ENCODE data around the gene CNPY2. TPM values are rescaled to one million over a fixed set of nuclear protein-coding genes. Genes with fewer than 3 reads are reported as not detected.

The CNPY2 gene
- polyA plus RNA-seq, 2 of the 4 experiments (the other 2 are of a cell fraction): 158 to 218 TPM

DNA sequence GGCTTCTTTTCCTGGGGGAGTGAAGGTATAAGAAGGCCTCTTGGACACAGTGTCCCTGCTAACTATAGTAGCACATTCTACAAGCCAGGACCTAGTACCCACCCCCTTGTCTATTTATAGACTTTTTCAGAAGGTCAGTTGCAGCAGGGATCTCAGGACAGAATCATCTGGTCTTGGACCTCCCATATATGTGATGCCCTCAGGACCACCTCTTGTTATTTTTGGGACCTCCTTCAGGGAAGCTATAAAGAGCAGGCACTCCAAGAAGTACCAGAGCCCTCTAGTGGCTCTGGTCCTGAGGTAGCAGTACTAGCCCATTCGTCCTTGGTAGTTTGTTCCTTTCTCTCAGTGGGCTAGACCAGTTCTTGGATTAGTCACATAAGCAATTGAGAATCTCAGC lies 44.8 kb downstream of the CNPY2 start:
- no peak overlapping the region for H3K4me3 ChIP-seq
- H3K4me2 ChIP-seq: no peak overlapping the region
- TF ChIP-seq RAD21 (conservative IDR thresholded peaks at IDR 0.05 in 1 of 2, IDR thresholded peaks at IDR 0.05 in 1 of 2) (peak; percentile 31 to 52; a peak in 3 of 5 replicates), CHD2 (IDR thresholded peaks at IDR 0.05; ENCODE audit: low read length, partially characterized antibody) (no peak), ZNF302 (CRISPR knock-in tag; IDR thresholded peaks at IDR 0.05) (0 out of 2 replicates have a peak, but pooled peaks have one; percentile 30), MAFK (IDR thresholded peaks at IDR 0.05; ENCODE audit: partially characterized antibody) (no peak), SMC3 (IDR thresholded peaks at IDR 0.05) (0 out of 3 replicates have a peak, but pooled peaks have one; percentile 26)
- TF ChIP-seq, protein P1, sequence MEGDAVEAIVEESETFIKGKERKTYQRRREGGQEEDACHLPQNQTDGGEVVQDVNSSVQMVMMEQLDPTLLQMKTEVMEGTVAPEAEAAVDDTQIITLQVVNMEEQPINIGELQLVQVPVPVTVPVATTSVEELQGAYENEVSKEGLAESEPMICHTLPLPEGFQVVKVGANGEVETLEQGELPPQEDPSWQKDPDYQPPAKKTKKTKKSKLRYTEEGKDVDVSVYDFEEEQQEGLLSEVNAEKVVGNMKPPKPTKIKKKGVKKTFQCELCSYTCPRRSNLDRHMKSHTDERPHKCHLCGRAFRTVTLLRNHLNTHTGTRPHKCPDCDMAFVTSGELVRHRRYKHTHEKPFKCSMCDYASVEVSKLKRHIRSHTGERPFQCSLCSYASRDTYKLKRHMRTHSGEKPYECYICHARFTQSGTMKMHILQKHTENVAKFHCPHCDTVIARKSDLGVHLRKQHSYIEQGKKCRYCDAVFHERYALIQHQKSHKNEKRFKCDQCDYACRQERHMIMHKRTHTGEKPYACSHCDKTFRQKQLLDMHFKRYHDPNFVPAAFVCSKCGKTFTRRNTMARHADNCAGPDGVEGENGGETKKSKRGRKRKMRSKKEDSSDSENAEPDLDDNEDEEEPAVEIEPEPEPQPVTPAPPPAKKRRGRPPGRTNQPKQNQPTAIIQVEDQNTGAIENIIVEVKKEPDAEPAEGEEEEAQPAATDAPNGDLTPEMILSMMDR (IDR thresholded peaks at IDR 0.05): peak; percentile 59
- ATAC-seq (peak; percentile 45 to 51; a peak in 4 of 6 replicates), DNase-seq (ENCODE audit: low read depth in 1 of 2, low spot score in 1 of 2) (peak; percentile 48 to 50), FAIRE-seq (no peak)
- H3K4me1 ChIP-seq: peaks cover 10% of the 10 kb centered on the region; the same call in 2 of the 3 replicates
- no peak overlapping the region for H3K27ac ChIP-seq
- no peaks in the 10 kb centered on the region for H3K9me3 ChIP-seq
- WGBS (ENCODE audit: missing lambda C conversion rate): 47% methylated on average over 1 of the region's 1 CpG
- ChIA-PET POLR2A (interaction anchor here (1.3 kb wide), 1 partner anchor 49 kb away, joined by 4 read pairs; the partner anchor contains the start of gene RNF41), CTCF (interaction anchor here (0.7 to 9.8 kb wide), 11 partner anchors 15 to 153 kb away, joined by 3 to 146 read pairs (median 4); partner anchors contain the start of genes ANKRD52, SMARCC2 and ZC3H10)

- no peaks in the 10 kb centered on the region for H3K9me3 ChIP-seq
- H3K4me3 ChIP-seq: peak overlapping the region; percentile 47
- CTCF ChIA-PET: interaction anchor here (0.6 to 9.8 kb wide), 18 partner anchors 9 to 196 kb away, joined by 3 to 146 read pairs (median 6); partner anchors contain the start of genes ANKRD52, PAN2, SMARCC2 and ZC3H10
- peaks cover 13% of the 10 kb centered on the region for H3K4me1 ChIP-seq
- no peak for FAIRE-seq
- H3K27ac ChIP-seq: peak overlapping the region; percentile 77 to 93
- DNase-seq (ENCODE audit: low read depth in 1 of 2, low spot score in 1 of 2): no peak
- 0 out of 2 replicates have a peak, but pooled peaks have one; percentile 49 for TF ChIP-seq ESRRA (IDR thresholded peaks at IDR 0.05; ENCODE audit: borderline replicate concordance, low read length)
- TF ChIP-seq KDM5A (IDR thresholded peaks at IDR 0.05): no peak
- 35% methylated on average over 21 of the region's 21 CpGs for WGBS (ENCODE audit: missing lambda C conversion rate)
- H3K4me2 ChIP-seq: peak overlapping the region; percentile 85
- POLR2A ChIA-PET: interaction anchor here (1.0 to 2.2 kb wide), 7 partner anchors 8 to 210 kb away, joined by 3 to 16 read pairs (median 9); partner anchors contain the start of genes ANKRD52 and RNF41
- ATAC-seq: peak; percentile 6 to 28; a peak in 5 of 6 replicates
Measured at GRCh38 chr12:56267443-56268071, 48.2 kb downstream of the CNPY2 start.

DNA sequence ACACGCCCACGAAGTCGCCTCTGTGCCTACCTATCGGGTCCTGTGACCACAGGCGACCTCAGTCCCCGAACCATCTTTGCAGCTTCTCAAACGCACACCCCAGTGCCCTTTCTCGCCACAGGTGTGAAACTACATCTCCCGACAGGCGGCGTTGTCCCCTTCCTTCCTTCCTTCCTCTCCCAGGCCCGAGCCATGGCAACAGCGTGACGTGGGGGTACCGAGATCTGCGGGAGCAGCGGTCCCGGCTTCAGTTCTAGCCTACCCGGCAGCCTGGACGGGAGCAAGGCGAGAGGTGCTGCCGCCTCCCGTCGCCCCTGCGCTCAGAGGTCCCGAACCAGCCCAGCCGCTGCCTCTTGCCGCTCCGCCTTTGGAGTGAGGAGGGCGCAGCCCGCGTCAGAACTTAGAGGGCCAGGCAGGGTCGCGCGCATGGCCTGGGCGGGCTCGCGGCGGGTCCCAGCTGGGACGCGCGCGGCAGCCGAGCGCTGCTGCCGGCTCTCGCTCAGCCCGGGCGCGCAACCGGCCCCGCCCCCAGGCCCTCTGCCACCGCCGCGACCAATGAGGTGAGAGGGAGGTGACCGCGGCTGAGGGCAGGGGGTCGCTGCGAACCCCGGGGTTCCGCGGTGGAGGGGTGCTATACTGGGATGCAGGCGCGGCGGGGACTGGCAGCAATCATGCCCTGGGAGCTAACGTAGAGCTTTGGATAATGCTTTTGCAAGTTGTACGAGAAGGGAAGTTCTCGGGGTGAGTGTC lies 48.9 kb downstream of the CNPY2 start, which contains the start of gene COQ10A:
COQ10A (plus strand) TSS at position 250 of the 750 bp plus-strand sequence; CDS start at position 427, 177 bp downstream.
- Histone ChIP-seq H3K4me2 (peak within 1 kb of the TSS; percentile 85), H3K4me1 (peaks cover 20% of the 10 kb centered on the region), H3K9me3 (no peaks in the 10 kb centered on the region), H3K4me3 (peak within 1 kb of the TSS; percentile 47), H3K27ac (peak within 1 kb of the TSS; percentile 77 to 93)
- ATAC-seq (peak; percentile 91 to 94), FAIRE-seq (no peak), DNase-seq (ENCODE audit: low read depth in 1 of 2, low spot score in 1 of 2) (peak; percentile 94 to 98)
- CTCF ChIA-PET: interaction anchor here (0.7 to 9.8 kb wide), 26 partner anchors 9 to 197 kb away, joined by 3 to 146 read pairs (median 4); partner anchors contain the start of genes ANKRD52, PAN2, SMARCC2 and ZC3H10
- WGBS (ENCODE audit: missing lambda C conversion rate): 2% methylated on average over 42 of the region's 68 CpGs
- POLR2A ChIA-PET: interaction anchor here (0.6 to 2.2 kb wide), 12 partner anchors 9 to 422 kb away, joined by 3 to 16 read pairs (median 7); partner anchors contain the start of genes ANKRD52, CNPY2, PTGES3 and RNF41
- TF ChIP-seq GATA3 (IDR thresholded peaks at IDR 0.05; ENCODE audit: borderline replicate concordance) (no peak), EHF (CRISPR knock-in tag; IDR thresholded peaks at IDR 0.05) (no peak), HOXB5 (CRISPR knock-in tag; IDR thresholded peaks at IDR 0.05) (peak; percentile 55; the same call in 1 of the 2 replicates), CBX2 (IDR thresholded peaks at IDR 0.05; ENCODE audit: borderline replicate concordance, low read depth) (no peak), HEYL (CRISPR knock-in tag; IDR thresholded peaks at IDR 0.05) (no peak), FOSB (CRISPR knock-in tag; IDR thresholded peaks at IDR 0.05) (no peak), ZNF302 (CRISPR knock-in tag; IDR thresholded peaks at IDR 0.05) (no peak), CHD4 (IDR thresholded peaks at IDR 0.05; ENCODE audit: borderline replicate concordance) (no peak), RARB (CRISPR knock-in tag; IDR thresholded peaks at IDR 0.05) (no peak), CBX8 (IDR thresholded peaks at IDR 0.05) (no peak), RNF2 (IDR thresholded peaks at IDR 0.05; ENCODE audit: borderline replicate concordance, low read depth) (no peak), NR3C1 (IDR thresholded peaks at IDR 0.05) (no peak), ZC3H11A (IDR thresholded peaks at IDR 0.05) (no peak), CEBPB (IDR thresholded peaks at IDR 0.05) (no peak), POLR2AphosphoS2 (conservative IDR thresholded peaks at IDR 0.05; ENCODE audit: low read length) (no peak), FOSL2 (IDR thresholded peaks at IDR 0.05) (no peak), FOSL2 (CRISPR knock-in tag; IDR thresholded peaks at IDR 0.05) (no peak), PHF8 (IDR thresholded peaks at IDR 0.05; ENCODE audit: borderline replicate concordance, low read depth) (peak; percentile 95), RAD21 (conservative IDR thresholded peaks at IDR 0.05 in 1 of 2, IDR thresholded peaks at IDR 0.05 in 1 of 2) (peak; percentile 36 to 42; a peak in 3 of 5 replicates)
- TF ChIP-seq, protein P2, sequence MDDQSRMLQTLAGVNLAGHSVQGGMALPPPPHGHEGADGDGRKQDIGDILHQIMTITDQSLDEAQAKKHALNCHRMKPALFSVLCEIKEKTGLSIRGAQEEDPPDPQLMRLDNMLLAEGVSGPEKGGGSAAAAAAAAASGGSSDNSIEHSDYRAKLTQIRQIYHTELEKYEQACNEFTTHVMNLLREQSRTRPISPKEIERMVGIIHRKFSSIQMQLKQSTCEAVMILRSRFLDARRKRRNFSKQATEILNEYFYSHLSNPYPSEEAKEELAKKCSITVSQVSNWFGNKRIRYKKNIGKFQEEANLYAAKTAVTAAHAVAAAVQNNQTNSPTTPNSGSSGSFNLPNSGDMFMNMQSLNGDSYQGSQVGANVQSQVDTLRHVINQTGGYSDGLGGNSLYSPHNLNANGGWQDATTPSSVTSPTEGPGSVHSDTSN (IDR thresholded peaks at IDR 0.05): no peak
- TF ChIP-seq, protein P1 (IDR thresholded peaks at IDR 0.05): peak; percentile 51

All from A549 (cell line).